HepG2 (cell line): ENCODE measurements around the gene UBR4. TPM values are rescaled to one million over a fixed set of nuclear protein-coding genes. Genes with fewer than 3 reads are reported as not detected.
"Not testable (repeated sequence)": the region's sequence is repeated elsewhere in the genome, so short reads cannot be mapped to it uniquely, and the experiment has no call there.

Experiments
- ATAC-seq: fragments of 200-7000 bp; cut with Tn5 transposase; 3 replicates; pipeline ENCODE4 v1.9.1; 2020; ENCODE audit warnings: mild to moderate bottlenecking, moderate library complexity
- BruUV-seq: library from RNA; stranded (reverse); fragments of 400-500 nt; replicated peaks from 2 replicates; lab custom pipeline; 2021; lab: Mats Ljungman, UMichigan
- CTCF ChIA-PET: fragments of 300-600 bp; formaldehyde crosslinking; extraction: SDS; loops from one replicate; lab custom pipeline; 2021; ENCODE audit warnings: low total read pairs, inconsistent platforms, low intra/inter-chr PET ratio; lab: Yijun Ruan, JAX
- POLR2A ChIA-PET: fragments of 350-600 bp; sonication (Branson Sonifier 250); formaldehyde crosslinking; loops from one replicate; lab custom pipeline; 2020; ENCODE audit warnings: antibody characterized with exemption, inconsistent platforms; lab: Yijun Ruan, JAX
- DNase-seq: peaks from one replicate; pipeline ENCODE4 v3.0.0-alpha.2; 2015; ENCODE audit warnings: low spot score
- FAIRE-seq: peaks from 3 replicates; lab custom pipeline; 2011; peaks lifted over from hg19 to GRCh38; lab: Jason Lieb, UNC
- H2AFZ ChIP-seq: one replicate; pipeline ENCODE4 v1.6.1; 2011; ENCODE audit warnings: low read length, inconsistent platforms
- H3K27ac ChIP-seq: fragments of 300-600 bp; 3 replicates; pipeline ENCODE4 v1.8.0; 2011; ENCODE audit warnings: mixed run types, mild to moderate bottlenecking, mixed read lengths, low read length, inconsistent platforms; ENCODE audit not compliant: insufficient read depth; ENCODE audit errors: extremely low read length
- H3K27me3 ChIP-seq, 2 experiments: fragments of 200-600 bp in 1 of 2; 2 replicates in 1 of 2; 3 replicates in 1 of 2; pipeline versions ENCODE4 v1.6.0 to v1.8.0; 2011; ENCODE audit warnings: low read length in 2 of 2, mild to moderate bottlenecking in 2 of 2, moderate library complexity in 2 of 2, inconsistent platforms in 1 of 2; ENCODE audit not compliant: insufficient read depth in 2 of 2, control insufficient read depth in 1 of 2
- H3K36me3 ChIP-seq, 2 experiments: fragments of 200-600 bp in 1 of 2; replicated peaks in 1 of 2; 2 replicates in 1 of 2; 3 replicates in 1 of 2; pipeline versions ENCODE4 v1.5.1 to v1.8.0; 2011; ENCODE audit warnings: low read length in 2 of 2, inconsistent platforms in 1 of 2; ENCODE audit not compliant: insufficient read depth in 2 of 2, control insufficient read depth in 1 of 2
- H3K4me1 ChIP-seq: 2 replicates; pipeline ENCODE4 v1.5.1; 2012; ENCODE audit warnings: low read length, inconsistent platforms; ENCODE audit not compliant: insufficient read depth
- H3K4me2 ChIP-seq: 2 replicates; pipeline ENCODE4 v1.6.0; 2011; ENCODE audit warnings: low read depth, low read length, inconsistent platforms
- H3K4me3 ChIP-seq, 3 experiments: fragments of 200-600 bp in 1 of 3; sonication (generic), shearing (Covaris generic) in 1 of 3; replicated peaks in 1 of 3; 2 replicates each; pipeline ENCODE4 v1.5.1; 2011 to 2016; ENCODE audit warnings: low read length in 3 of 3, inconsistent platforms in 2 of 3, low read depth in 2 of 3, mild to moderate bottlenecking in 2 of 3, control low read depth in 1 of 3, mixed read lengths in 1 of 3; ENCODE audit not compliant: insufficient read depth in 1 of 3
- H3K79me2 ChIP-seq: one replicate; pipeline ENCODE4 v1.6.1; 2011; ENCODE audit warnings: low read length, inconsistent platforms; ENCODE audit not compliant: insufficient read depth
- H3K9ac ChIP-seq: 2 replicates; pipeline ENCODE4 v1.6.0; 2011; ENCODE audit warnings: mild to moderate bottlenecking, low read depth, low read length, inconsistent platforms; ENCODE audit not compliant: insufficient read depth
- H3K9me3 ChIP-seq: 2 replicates; pipeline ENCODE4 v1.5.1; 2012; ENCODE audit warnings: mild to moderate bottlenecking, low read length
- H4K20me1 ChIP-seq: 2 replicates; pipeline ENCODE4 v1.6.0; 2011; ENCODE audit warnings: inconsistent platforms, mild to moderate bottlenecking, low read length, moderate library complexity; ENCODE audit not compliant: insufficient read depth
- ATF7 ChIP-seq, 2 experiments: fragments of 450-650 bp in 1 of 2; sonication (generic) in 1 of 2; formaldehyde crosslinking in 1 of 2; IDR thresholded peaks; 2 replicates each; pipeline versions ENCODE4 v1.4.0 to v1.6.1; 2016 to 2020; ENCODE audit warnings: antibody characterized with exemption in 1 of 2, mild to moderate bottlenecking in 1 of 2, missing genetic modification reagents in 1 of 2
- CBFB ChIP-seq: sonication (generic); formaldehyde crosslinking; IDR thresholded peaks from 2 replicates; pipeline ENCODE4 v1.4.0; 2020; ENCODE audit warnings: missing genetic modification reagents
- POGZ ChIP-seq: sonication (generic); formaldehyde crosslinking; IDR thresholded peaks from 2 replicates; pipeline ENCODE4 v1.4.0; 2020; ENCODE audit warnings: mild to moderate bottlenecking, missing genetic modification reagents
- RBM39 ChIP-seq: fragments of 200-400 bp; formaldehyde crosslinking; IDR thresholded peaks from one replicate; pipeline ENCODE4 v1.6.1; 2018; ENCODE audit warnings: antibody characterized with exemption, mild to moderate bottlenecking, low read depth, low read length; ENCODE audit not compliant: poor library complexity, severe bottlenecking
- SRF ChIP-seq: IDR thresholded peaks from 2 replicates; pipeline ENCODE4 v1.6.1; 2011; ENCODE audit warnings: mild to moderate bottlenecking, low read depth, low read length, moderate library complexity
- THYN1 ChIP-seq: sonication (generic); formaldehyde crosslinking; IDR thresholded peaks from 2 replicates; pipeline ENCODE4 v1.8.1; 2023; ENCODE audit warnings: low read depth, mild to moderate bottlenecking, moderate library complexity, missing genetic modification reagents, borderline replicate concordance
- U2AF1 ChIP-seq: fragments of 200-400 bp; formaldehyde crosslinking; optimal IDR thresholded peaks from 2 replicates; pipeline ENCODE3; 2017; ENCODE audit warnings: mild to moderate bottlenecking, low read depth, low read length
- XBP1 ChIP-seq: sonication (generic); formaldehyde crosslinking; IDR thresholded peaks from 2 replicates; pipeline ENCODE4 v1.5.0; 2020; ENCODE audit warnings: missing genetic modification reagents
- ZNF337 ChIP-seq: sonication (generic); formaldehyde crosslinking; IDR thresholded peaks from 2 replicates; pipeline ENCODE4 v1.5.1; 2020; ENCODE audit warnings: missing genetic modification reagents, low read depth, mild to moderate bottlenecking, borderline replicate concordance
- ZNF816 ChIP-seq: sonication (generic); formaldehyde crosslinking; IDR thresholded peaks from 2 replicates; pipeline ENCODE4 v1.8.0; 2022; ENCODE audit warnings: missing genetic modification reagents, mild to moderate bottlenecking, borderline replicate concordance
- WGBS: methylation state at CpG from one replicate; pipeline ENCODE4 v1.1.6; 2017; ENCODE audit warnings: low lambda C conversion rate; 5-methylcytosine and 5-hydroxymethylcytosine counted together
- in situ Hi-C: cut with HindIII; loops from 2 replicates; pipeline ENCODE4 v1.10.0; 2017; ENCODE audit warnings: low pct_unique_long_range_greater_than_20kb; ENCODE audit not compliant: extremely low pct_ligation_motif_present
- intact Hi-C: fragments of 100-400 bp; cut with micrococcal nuclease; formaldehyde crosslinking; loops from one replicate; pipeline ENCODE4 v1.10.0; 2022; ENCODE audit not compliant: unreplicated experiment
- polyA plus RNA-seq, 8 experiments: library from polyadenylated mRNA; depleted of rRNA in 3 of 8; stranded (reverse) in 7 of 8; unstranded in 1 of 8; fragments of >200 nt; fragmentation: Illumina TruSeq in 4 of 8; extraction: Trizol in 4 of 8; gene quantifications; 2 replicates each; pipeline versions ENCODE4 v1.2.1 to v1.2.3, GENCODE V29; 2011 to 2016; ENCODE audit warnings: low read depth in 4 of 8, missing spikeins in 1 of 8, mixed read lengths in 1 of 8; ENCODE audit not compliant: insufficient read depth in 1 of 8
- total RNA-seq, 5 experiments: library from RNA; depleted of rRNA; stranded (reverse); fragments of >200 nt; fragmentation: Illumina TruSeq; extraction: Trizol; gene quantifications; 2 replicates each; pipeline ENCODE4 v1.2.3, GENCODE V29; 2016; ENCODE audit warnings: low read depth in 1 of 5
- TF ChIP-seq, protein P1 (sequence below): sonication (generic); formaldehyde crosslinking; IDR thresholded peaks from 2 replicates; pipeline ENCODE4 v1.5.0; 2020; ENCODE audit warnings: missing genetic modification reagents, mild to moderate bottlenecking, borderline replicate concordance
- TF ChIP-seq, protein P2 (sequence below): sonication (generic); formaldehyde crosslinking; IDR thresholded peaks from 2 replicates; pipeline ENCODE4 v1.5.1; 2020; ENCODE audit warnings: missing genetic modification reagents, mild to moderate bottlenecking, borderline replicate concordance
- TF ChIP-seq, protein P3 (sequence below): sonication (generic); formaldehyde crosslinking; IDR thresholded peaks from 2 replicates; pipeline ENCODE4 v1.8.0; 2022; ENCODE audit warnings: mild to moderate bottlenecking, missing genetic modification reagents, moderate library complexity

Gene UBR4
- total and polyA plus RNA-seq, 2 of the 13 experiments (the other 11 are each of a cell fraction or from before 2014, with no cell fraction given): 59.1 to 106 TPM

DNA sequence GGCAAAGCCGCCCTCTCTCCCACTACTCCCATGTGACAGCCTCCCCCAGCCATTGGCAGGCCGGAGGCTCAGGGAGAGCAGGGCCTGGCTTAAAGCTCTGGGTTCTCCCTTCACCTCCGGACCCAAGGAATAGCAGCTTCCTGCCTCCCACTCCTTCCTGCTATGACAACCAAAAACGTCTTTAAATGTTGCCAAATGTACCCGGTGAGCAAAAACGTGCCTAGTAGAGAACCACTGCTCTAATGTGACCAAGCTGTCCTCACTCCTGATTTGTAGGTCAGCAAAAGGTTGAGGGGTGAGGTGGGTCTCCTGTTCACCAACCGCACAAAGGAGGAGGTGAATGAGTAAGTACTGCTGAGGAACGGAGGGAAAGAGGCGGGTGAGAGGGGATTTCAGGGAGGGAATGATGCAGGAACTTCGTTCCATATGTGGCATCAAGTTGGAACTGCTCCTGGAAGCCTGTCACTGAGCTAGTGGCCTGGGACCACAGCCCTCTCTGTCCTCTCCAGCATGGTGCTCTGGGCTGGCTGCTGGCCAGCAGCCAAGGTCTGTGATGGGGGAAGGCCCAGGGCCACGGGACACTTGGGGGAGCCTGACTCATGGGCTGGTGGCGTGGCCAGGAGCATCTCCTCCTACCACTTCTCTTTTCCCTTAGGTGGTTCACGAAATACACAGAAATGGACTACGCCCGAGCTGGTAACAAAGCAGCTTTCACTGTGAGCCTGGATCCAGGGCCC lies 47.3 kb upstream of the UBR4 start:
- 95% methylated on average over 11 of the region's 15 CpGs for WGBS
- ATAC-seq (no peak), DNase-seq (no peak), FAIRE-seq (no peak)
- Histone ChIP-seq H3K9me3 (no peaks in the 10 kb centered on the region), H3K27ac (no peak overlapping the region), H3K4me2 (no peak overlapping the region), H3K27me3 (no peaks in the 10 kb centered on the region), H3K4me1 (peaks cover 30% of the 10 kb centered on the region), H2AFZ (no peak overlapping the region), H4K20me1 (peaks cover 4% of the 10 kb centered on the region), H3K79me2 (peaks cover 33% of the 10 kb centered on the region), H3K4me3 (no peak overlapping the region), H3K9ac (no peak overlapping the region), H3K36me3 (peaks cover 27 to 60% of the 10 kb centered on the region in 2 experiments)
- no TSS peak for BruUV-seq
- TF ChIP-seq U2AF1: no peak
- no peak for TF ChIP-seq ZNF816 (CRISPR knock-in tag)
- TF ChIP-seq THYN1 (CRISPR knock-in tag): no peak
- TF ChIP-seq, protein P1, sequence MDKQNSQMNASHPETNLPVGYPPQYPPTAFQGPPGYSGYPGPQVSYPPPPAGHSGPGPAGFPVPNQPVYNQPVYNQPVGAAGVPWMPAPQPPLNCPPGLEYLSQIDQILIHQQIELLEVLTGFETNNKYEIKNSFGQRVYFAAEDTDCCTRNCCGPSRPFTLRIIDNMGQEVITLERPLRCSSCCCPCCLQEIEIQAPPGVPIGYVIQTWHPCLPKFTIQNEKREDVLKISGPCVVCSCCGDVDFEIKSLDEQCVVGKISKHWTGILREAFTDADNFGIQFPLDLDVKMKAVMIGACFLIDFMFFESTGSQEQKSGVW (CRISPR knock-in tag): no peak
- no peak for TF ChIP-seq RBM39
- TF ChIP-seq ATF7 (IDR thresholded peaks at IDR 0.05): no peak
- TF ChIP-seq ATF7 (CRISPR knock-in tag; IDR thresholded peaks at IDR 0.05): no peak
- no peak for TF ChIP-seq POGZ
- TF ChIP-seq ZNF337 (CRISPR knock-in tag): no peak
- TF ChIP-seq CBFB: no peak
- TF ChIP-seq, protein P2, sequence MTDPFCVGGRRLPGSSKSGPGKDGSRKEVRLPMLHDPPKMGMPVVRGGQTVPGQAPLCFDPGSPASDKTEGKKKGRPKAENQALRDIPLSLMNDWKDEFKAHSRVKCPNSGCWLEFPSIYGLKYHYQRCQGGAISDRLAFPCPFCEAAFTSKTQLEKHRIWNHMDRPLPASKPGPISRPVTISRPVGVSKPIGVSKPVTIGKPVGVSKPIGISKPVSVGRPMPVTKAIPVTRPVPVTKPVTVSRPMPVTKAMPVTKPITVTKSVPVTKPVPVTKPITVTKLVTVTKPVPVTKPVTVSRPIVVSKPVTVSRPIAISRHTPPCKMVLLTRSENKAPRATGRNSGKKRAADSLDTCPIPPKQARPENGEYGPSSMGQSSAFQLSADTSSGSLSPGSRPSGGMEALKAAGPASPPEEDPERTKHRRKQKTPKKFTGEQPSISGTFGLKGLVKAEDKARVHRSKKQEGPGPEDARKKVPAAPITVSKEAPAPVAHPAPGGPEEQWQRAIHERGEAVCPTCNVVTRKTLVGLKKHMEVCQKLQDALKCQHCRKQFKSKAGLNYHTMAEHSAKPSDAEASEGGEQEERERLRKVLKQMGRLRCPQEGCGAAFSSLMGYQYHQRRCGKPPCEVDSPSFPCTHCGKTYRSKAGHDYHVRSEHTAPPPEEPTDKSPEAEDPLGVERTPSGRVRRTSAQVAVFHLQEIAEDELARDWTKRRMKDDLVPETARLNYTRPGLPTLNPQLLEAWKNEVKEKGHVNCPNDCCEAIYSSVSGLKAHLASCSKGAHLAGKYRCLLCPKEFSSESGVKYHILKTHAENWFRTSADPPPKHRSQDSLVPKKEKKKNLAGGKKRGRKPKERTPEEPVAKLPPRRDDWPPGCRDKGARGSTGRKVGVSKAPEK (CRISPR knock-in tag): no peak
- TF ChIP-seq SRF: no peak
- TF ChIP-seq XBP1 (CRISPR knock-in tag): no peak
- TF ChIP-seq, protein P3, sequence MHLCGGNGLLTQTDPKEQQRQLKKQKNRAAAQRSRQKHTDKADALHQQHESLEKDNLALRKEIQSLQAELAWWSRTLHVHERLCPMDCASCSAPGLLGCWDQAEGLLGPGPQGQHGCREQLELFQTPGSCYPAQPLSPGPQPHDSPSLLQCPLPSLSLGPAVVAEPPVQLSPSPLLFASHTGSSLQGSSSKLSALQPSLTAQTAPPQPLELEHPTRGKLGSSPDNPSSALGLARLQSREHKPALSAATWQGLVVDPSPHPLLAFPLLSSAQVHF (CRISPR knock-in tag): no peak
- POLR2A ChIA-PET: no interaction called here
- in situ Hi-C loops (no loop called here), intact Hi-C loops (no loop called here)
- CTCF ChIA-PET: no interaction called here

DNA sequence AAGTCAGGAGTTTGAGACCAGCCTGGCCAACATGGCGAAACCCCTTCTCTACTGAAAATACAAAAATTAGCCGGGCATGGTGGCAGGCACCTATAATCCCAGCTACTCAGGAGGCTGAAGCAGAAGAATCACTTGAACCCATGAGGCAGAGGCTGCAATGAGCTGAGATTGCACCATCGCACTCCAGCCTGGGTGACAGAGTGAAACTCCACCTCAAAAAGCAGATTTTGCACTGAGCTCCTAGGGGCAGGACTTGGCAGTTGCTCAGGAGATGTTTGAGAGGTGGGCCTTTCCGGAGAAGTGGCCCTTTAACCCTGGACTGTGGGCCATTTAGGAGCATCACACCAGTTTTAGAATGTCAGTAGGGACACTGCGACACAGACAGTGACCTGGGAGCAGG lies 46.2 kb upstream of the UBR4 start:
- Histone ChIP-seq H3K79me2 (peaks cover 42% of the 10 kb centered on the region), H3K4me1 (peaks cover 21% of the 10 kb centered on the region), H3K36me3 (peaks cover 27 to 60% of the 10 kb centered on the region in 2 experiments)
- H3K4me3 ChIP-seq, BruUV-seq, H3K9ac ChIP-seq, CTCF ChIA-PET, ATAC-seq, FAIRE-seq, H3K4me2 ChIP-seq, POLR2A ChIA-PET, H2AFZ ChIP-seq, H3K9me3 ChIP-seq, H3K27me3 ChIP-seq, H3K27ac ChIP-seq, in situ Hi-C loops, DNase-seq, intact Hi-C loops, H4K20me1 ChIP-seq: not testable (repeated sequence)
- 98% methylated on average over 5 of the region's 5 CpGs for WGBS
